ENCODE measurements around the gene SRA1. TPM values are rescaled to one million over a fixed set of nuclear protein-coding genes. Genes with fewer than 3 reads are reported as not detected.

Gene SRA1
- total RNA-seq, 2 experiments from 2014 or later = 46.0 to 46.7 TPM

DNA sequence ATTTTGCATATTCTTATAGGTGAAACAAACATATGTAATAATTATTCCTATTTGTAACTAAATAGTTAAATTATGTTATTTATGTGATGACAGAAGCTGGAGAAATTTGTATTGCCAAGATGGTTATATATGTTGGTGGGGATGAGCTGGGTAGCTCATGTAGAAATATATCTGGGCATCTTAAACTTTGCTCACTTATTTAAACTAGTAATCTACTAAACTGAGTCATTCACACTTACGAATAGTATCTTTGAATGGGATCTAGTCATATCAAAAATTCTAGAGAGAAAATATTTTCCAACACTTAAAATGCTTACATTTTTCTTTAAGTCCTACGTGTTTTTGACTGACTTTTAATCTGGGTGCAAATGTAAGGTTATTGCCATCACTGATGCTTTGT lies 54.4 kb downstream of the SRA1 start:
- H3K4me3 Mint-ChIP-seq = no peak overlapping the region
- peaks cover 14% of the 10 kb centered on the region for H3K36me3 Mint-ChIP-seq
- intact Hi-C loops (cut with micrococcal nuclease) = no loop called here
- H3K27me3 Mint-ChIP-seq = no peaks in the 10 kb centered on the region
- H3K27ac Mint-ChIP-seq = no peak overlapping the region
- CTCF ChIA-PET = interaction anchor here (0.7 kb wide), 1 partner anchor 177 kb away, joined by 3 read pairs; no protein-coding TSS in a partner anchor
- POLR2A ChIA-PET = no interaction called here
- no peak for DNase-seq
- no peaks in the 10 kb centered on the region for H3K9me3 Mint-ChIP-seq
- peaks cover 6% of the 10 kb centered on the region for H3K4me1 Mint-ChIP-seq (ENCODE audit: low read depth)

Small RNA genes lying within 50 kb of the gene (microRNA-seq; reads per million reads assigned to microRNA genes)
- gene MIR6831 (ENCODE audit: borderline microRNAs expressed, borderline number of aligned reads, borderline replicate concordance) = not detected

Other genes with a start within 250 kb of the SRA1 start
- 10 to 100 TPM; 21.5 to 23.5 TPM for gene HBEGF, start 210.9 kb downstream of the SRA1 start, total RNA-seq
- gene SLC4A9, start 197.3 kb downstream of the SRA1 start, total RNA-seq = under 1 TPM in 1 of 2 experiments, not detected in 1; 0.26 TPM
- gene ANKHD1, start 155.6 kb downstream of the SRA1 start, total RNA-seq = 100 to 1,000 TPM; 102 to 105 TPM
- 10 to 100 TPM; 15.7 to 16.6 TPM for gene EIF4EBP3, start 9.8 kb downstream of the SRA1 start, total RNA-seq
- gene APBB3, start 7.1 kb upstream of the SRA1 start, total RNA-seq = 10 to 100 TPM; 16.3 to 16.8 TPM
- gene SLC35A4, start 7.4 kb upstream of the SRA1 start, total RNA-seq = 10 to 100 TPM; 68.7 to 69.7 TPM
- gene CD14, start 75.7 kb upstream of the SRA1 start, total RNA-seq = under 1 TPM; 0.39 to 0.62 TPM
- 10 to 100 TPM; 33.7 to 33.8 TPM for gene TMCO6, start 82.0 kb upstream of the SRA1 start, total RNA-seq
- gene NDUFA2, start 90.2 kb upstream of the SRA1 start, total RNA-seq = 10 to 100 TPM; 63.8 to 69.4 TPM
- gene IK, start 90.4 kb upstream of the SRA1 start, total RNA-seq = 100 to 1,000 TPM; 103 to 104 TPM
- gene WDR55, start 107.4 kb upstream of the SRA1 start, total RNA-seq = 10 to 100 TPM; 30.4 to 32.1 TPM
- 1 to 10 TPM; 2.3 to 2.5 TPM for gene DND1, start 116.1 kb upstream of the SRA1 start, total RNA-seq
- 10 to 100 TPM; 91.1 to 91.7 TPM for gene HARS1, start 133.9 kb upstream of the SRA1 start, total RNA-seq
- gene HARS2, start 134.0 kb upstream of the SRA1 start, total RNA-seq = 10 to 100 TPM; 26.9 to 28.9 TPM
- gene ZMAT2, start 143.0 kb upstream of the SRA1 start, total RNA-seq = 10 to 100 TPM; 51.4 to 53.4 TPM
- not detected for gene PCDHA1, start 228.7 kb upstream of the SRA1 start, total RNA-seq
- not detected for gene PCDHA2, start 237.4 kb upstream of the SRA1 start, total RNA-seq
- not detected for gene PCDHA3, start 243.6 kb upstream of the SRA1 start, total RNA-seq
- not detected for gene PCDHA4, start 249.6 kb upstream of the SRA1 start, total RNA-seq